GM18508 (cell line): ENCODE results near the gene NR2F2.

ENCODE experiments used
- ATAC-seq: cut with Tn5 transposase; IDR thresholded peaks from one replicate; pipeline ENCODE4 v1.9.1; 2021; ENCODE audit warnings: moderate number of reproducible peaks; ENCODE audit not compliant: insufficient read depth, unreplicated experiment

NR2F2 gene

GRCh38 chr15:96330450-96331143, at the start of gene NR2F2:
NR2F2 (plus strand) TSS chr15:96330700; CDS start chr15:96332106, 1,406 bp downstream.
- no peak for ATAC-seq

GRCh38 chr15:96285305-96285704, 45.2 kb upstream of the NR2F2 start:
- ATAC-seq: no peak

GRCh38 chr15:96285729-96286254, 44.7 kb upstream of the NR2F2 start:
- no peak for ATAC-seq

GRCh38 chr15:96290679-96291078, 39.8 kb upstream of the NR2F2 start:
- ATAC-seq: no peak

- no peak for ATAC-seq
Measured at GRCh38 chr15:96292635-96293034, 37.9 kb upstream of the NR2F2 start.

GRCh38 chr15:96293441-96293840, 37.1 kb upstream of the NR2F2 start:
- ATAC-seq: no peak

GRCh38 chr15:96294766-96295165, 35.7 kb upstream of the NR2F2 start:
- no peak for ATAC-seq

GRCh38 chr15:96296264-96296663, 34.2 kb upstream of the NR2F2 start:
- no peak for ATAC-seq

GRCh38 chr15:96297783-96298182, 32.7 kb upstream of the NR2F2 start:
- no peak for ATAC-seq

- no peak for ATAC-seq
Measured at GRCh38 chr15:96298217-96298616, 32.3 kb upstream of the NR2F2 start.

- ATAC-seq: no peak
Measured at GRCh38 chr15:96300836-96301235, 29.7 kb upstream of the NR2F2 start.

GRCh38 chr15:96303503-96304056, 26.9 kb upstream of the NR2F2 start:
- no peak for ATAC-seq

GRCh38 chr15:96304839-96305238, 25.7 kb upstream of the NR2F2 start:
- ATAC-seq: no peak

- ATAC-seq: no peak
Measured at GRCh38 chr15:96306321-96306720, 24.2 kb upstream of the NR2F2 start.

GRCh38 chr15:96307856-96308394, 22.6 kb upstream of the NR2F2 start:
- ATAC-seq: no peak

- no peak for ATAC-seq
Measured at GRCh38 chr15:96309143-96309660, 21.3 kb upstream of the NR2F2 start.

- no peak for ATAC-seq
Measured at GRCh38 chr15:96311256-96311955, 19.1 kb upstream of the NR2F2 start.

GRCh38 chr15:96311956-96312294, 18.6 kb upstream of the NR2F2 start:
- ATAC-seq: no peak

GRCh38 chr15:96312641-96313335, 17.7 kb upstream of the NR2F2 start:
- ATAC-seq: no peak

GRCh38 chr15:96314518-96314917, 16.0 kb upstream of the NR2F2 start:
- no peak for ATAC-seq
